ENCODE measurements around the gene ZNF280D. TPM values are rescaled to one million over a fixed set of nuclear protein-coding genes. Genes with fewer than 3 reads are reported as not detected.

ZNF280D gene
- polyA plus RNA-seq, 2 of the 4 experiments (the other 2 are of a cell fraction): 13.4 to 21.8 TPM

- ATAC-seq (no peak), FAIRE-seq (no peak), DNase-seq (ENCODE audit: low read depth in 1 of 2, low spot score in 1 of 2) (no peak)
- Histone ChIP-seq H3K9me3 (no peaks in the 10 kb centered on the region), H3K4me3 (no peak overlapping the region), H3K4me2 (no peak overlapping the region), H3K27ac (no peak overlapping the region), H3K4me1 (no peaks in the 10 kb centered on the region)
- ChIA-PET POLR2A (no interaction called here), CTCF (no interaction called here)
- WGBS (ENCODE audit: missing lambda C conversion rate): 79% methylated on average over 1 of the region's 1 CpG
- no peak for TF ChIP-seq NR3C1 (IDR thresholded peaks at IDR 0.05)
- TF ChIP-seq GATA3 (IDR thresholded peaks at IDR 0.05; ENCODE audit: borderline replicate concordance): no peak
- no peak for TF ChIP-seq HEYL (CRISPR knock-in tag; IDR thresholded peaks at IDR 0.05)
- TF ChIP-seq TP53 (CRISPR knock-in tag; IDR thresholded peaks at IDR 0.05): no peak
- no peak for TF ChIP-seq PHF8 (IDR thresholded peaks at IDR 0.05; ENCODE audit: borderline replicate concordance, low read depth)
- TF ChIP-seq POLR2AphosphoS2 (conservative IDR thresholded peaks at IDR 0.05; ENCODE audit: low read length): no peak
- no peak for TF ChIP-seq CBX2 (IDR thresholded peaks at IDR 0.05; ENCODE audit: borderline replicate concordance, low read depth)
- no peak for TF ChIP-seq BCL3 (IDR thresholded peaks at IDR 0.05)
- TF ChIP-seq RAD21 (conservative IDR thresholded peaks at IDR 0.05 in 1 of 2, IDR thresholded peaks at IDR 0.05 in 1 of 2): no peak
- no peak for TF ChIP-seq MYC (IDR thresholded peaks at IDR 0.05; ENCODE audit: borderline replicate concordance, low read length)
- TF ChIP-seq CTCF (IDR thresholded peaks at IDR 0.05): no peak
- no peak for TF ChIP-seq REST (IDR thresholded peaks at IDR 0.05)
- no peak for TF ChIP-seq KDM1A (IDR thresholded peaks at IDR 0.05; ENCODE audit: low read depth)
- no peak for TF ChIP-seq ZFP36 (IDR thresholded peaks at IDR 0.05; ENCODE audit: borderline replicate concordance, partially characterized antibody)
- no peak for TF ChIP-seq EP300 (IDR thresholded peaks at IDR 0.05)
- no peak for TF ChIP-seq TFCP2L1 (CRISPR knock-in tag; IDR thresholded peaks at IDR 0.05)
- TF ChIP-seq BHLHE40 (IDR thresholded peaks at IDR 0.05; ENCODE audit: low read depth, low read length): no peak
Measured at GRCh38 chr15:56699743-56700142, 33.6 kb downstream of the ZNF280D start.

- Histone ChIP-seq H3K4me2 (no peak overlapping the region), H3K9me3 (no peaks in the 10 kb centered on the region), H3K27ac (no peak overlapping the region), H3K4me3 (no peak overlapping the region), H3K4me1 (no peaks in the 10 kb centered on the region)
- no peak for DNase-seq (ENCODE audit: low read depth in 1 of 2, low spot score in 1 of 2)
- ATAC-seq: no peak
- POLR2A ChIA-PET: no interaction called here
- CTCF ChIA-PET: no interaction called here
- FAIRE-seq: no peak
- 94% methylated on average over 2 of the region's 2 CpGs for WGBS (ENCODE audit: missing lambda C conversion rate)
- TF ChIP-seq TP53 (CRISPR knock-in tag; IDR thresholded peaks at IDR 0.05) (no peak), MAFK (IDR thresholded peaks at IDR 0.05; ENCODE audit: partially characterized antibody) (peak; percentile 93)
Measured at GRCh38 chr15:56698270-56698669, 35.0 kb downstream of the ZNF280D start.
